SK-N-SH treated with all-trans-retinoic acid at 6 μM for 48 hours (cell line): ENCODE results near the gene RPRD1A.

Source experiments
- BACH2 ChIP-seq: fragments of 250-450 bp; sonication (Bioruptor Pico); IDR thresholded peaks from 2 replicates; pipeline ENCODE4 v1.9.0; 2021; ENCODE audit warnings: mild to moderate bottlenecking, borderline replicate concordance
- ESRRG ChIP-seq: fragments of 250-450 bp; sonication (Bioruptor Pico); IDR thresholded peaks from 2 replicates; pipeline ENCODE4 v1.6.1; 2021; ENCODE audit warnings: mild to moderate bottlenecking
- ZC3H10 ChIP-seq: fragments of 250-450 bp; sonication (Bioruptor Pico); IDR thresholded peaks from 2 replicates; pipeline ENCODE4 v1.5.1; 2021; ENCODE audit warnings: mild to moderate bottlenecking, moderate library complexity
- ZFP30 ChIP-seq: fragments of 450-650 bp; formaldehyde crosslinking; IDR thresholded peaks from 2 replicates; pipeline ENCODE4 v1.5.0; 2022; ENCODE audit warnings: mild to moderate bottlenecking, moderate library complexity
- ZNF70 ChIP-seq: fragments of 450-650 bp; formaldehyde crosslinking; IDR thresholded peaks from 2 replicates; pipeline ENCODE4 v1.5.0; 2020; ENCODE audit warnings: mild to moderate bottlenecking, moderate library complexity
- TF ChIP-seq, protein P1 (sequence below): fragments of 250-450 bp; sonication (Bioruptor Pico); IDR thresholded peaks from 2 replicates; pipeline ENCODE4 v1.5.1; 2020; ENCODE audit warnings: low read depth, mild to moderate bottlenecking, moderate library complexity
- TF ChIP-seq, protein P2 (sequence below): fragments of 250-450 bp; sonication (Bioruptor Pico); IDR thresholded peaks from 2 replicates; pipeline ENCODE4 v1.8.0; 2020; ENCODE audit warnings: mild to moderate bottlenecking, moderate library complexity, borderline replicate concordance

GRCh38 chr18:35964319-35964718, 103.0 kb downstream of the RPRD1A start:
- TF ChIP-seq ZFP30 (no peak), ZC3H10 (CRISPR knock-in tag) (no peak), BACH2 (CRISPR knock-in tag) (no peak), ESRRG (CRISPR knock-in tag) (no peak), ZNF70 (CRISPR knock-in tag) (no peak)
- TF ChIP-seq, protein P1, sequence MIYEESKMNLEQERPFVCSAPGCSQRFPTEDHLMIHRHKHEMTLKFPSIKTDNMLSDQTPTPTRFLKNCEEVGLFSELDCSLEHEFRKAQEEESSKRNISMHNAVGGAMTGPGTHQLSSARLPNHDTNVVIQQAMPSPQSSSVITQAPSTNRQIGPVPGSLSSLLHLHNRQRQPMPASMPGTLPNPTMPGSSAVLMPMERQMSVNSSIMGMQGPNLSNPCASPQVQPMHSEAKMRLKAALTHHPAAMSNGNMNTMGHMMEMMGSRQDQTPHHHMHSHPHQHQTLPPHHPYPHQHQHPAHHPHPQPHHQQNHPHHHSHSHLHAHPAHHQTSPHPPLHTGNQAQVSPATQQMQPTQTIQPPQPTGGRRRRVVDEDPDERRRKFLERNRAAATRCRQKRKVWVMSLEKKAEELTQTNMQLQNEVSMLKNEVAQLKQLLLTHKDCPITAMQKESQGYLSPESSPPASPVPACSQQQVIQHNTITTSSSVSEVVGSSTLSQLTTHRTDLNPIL = no peak
- TF ChIP-seq, protein P2, sequence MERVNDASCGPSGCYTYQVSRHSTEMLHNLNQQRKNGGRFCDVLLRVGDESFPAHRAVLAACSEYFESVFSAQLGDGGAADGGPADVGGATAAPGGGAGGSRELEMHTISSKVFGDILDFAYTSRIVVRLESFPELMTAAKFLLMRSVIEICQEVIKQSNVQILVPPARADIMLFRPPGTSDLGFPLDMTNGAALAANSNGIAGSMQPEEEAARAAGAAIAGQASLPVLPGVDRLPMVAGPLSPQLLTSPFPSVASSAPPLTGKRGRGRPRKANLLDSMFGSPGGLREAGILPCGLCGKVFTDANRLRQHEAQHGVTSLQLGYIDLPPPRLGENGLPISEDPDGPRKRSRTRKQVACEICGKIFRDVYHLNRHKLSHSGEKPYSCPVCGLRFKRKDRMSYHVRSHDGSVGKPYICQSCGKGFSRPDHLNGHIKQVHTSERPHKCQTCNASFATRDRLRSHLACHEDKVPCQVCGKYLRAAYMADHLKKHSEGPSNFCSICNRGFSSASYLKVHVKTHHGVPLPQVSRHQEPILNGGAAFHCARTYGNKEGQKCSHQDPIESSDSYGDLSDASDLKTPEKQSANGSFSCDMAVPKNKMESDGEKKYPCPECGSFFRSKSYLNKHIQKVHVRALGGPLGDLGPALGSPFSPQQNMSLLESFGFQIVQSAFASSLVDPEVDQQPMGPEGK (CRISPR knock-in tag) = no peak
